ENCODE measurements around the gene KCNJ14. TPM values are rescaled to one million over a fixed set of nuclear protein-coding genes. Genes with fewer than 3 reads are reported as not detected.

The KCNJ14 gene
- polyA plus RNA-seq, 1 of the 3 experiments (the other 2 are of a cell fraction) = 1.2 TPM

DNA sequence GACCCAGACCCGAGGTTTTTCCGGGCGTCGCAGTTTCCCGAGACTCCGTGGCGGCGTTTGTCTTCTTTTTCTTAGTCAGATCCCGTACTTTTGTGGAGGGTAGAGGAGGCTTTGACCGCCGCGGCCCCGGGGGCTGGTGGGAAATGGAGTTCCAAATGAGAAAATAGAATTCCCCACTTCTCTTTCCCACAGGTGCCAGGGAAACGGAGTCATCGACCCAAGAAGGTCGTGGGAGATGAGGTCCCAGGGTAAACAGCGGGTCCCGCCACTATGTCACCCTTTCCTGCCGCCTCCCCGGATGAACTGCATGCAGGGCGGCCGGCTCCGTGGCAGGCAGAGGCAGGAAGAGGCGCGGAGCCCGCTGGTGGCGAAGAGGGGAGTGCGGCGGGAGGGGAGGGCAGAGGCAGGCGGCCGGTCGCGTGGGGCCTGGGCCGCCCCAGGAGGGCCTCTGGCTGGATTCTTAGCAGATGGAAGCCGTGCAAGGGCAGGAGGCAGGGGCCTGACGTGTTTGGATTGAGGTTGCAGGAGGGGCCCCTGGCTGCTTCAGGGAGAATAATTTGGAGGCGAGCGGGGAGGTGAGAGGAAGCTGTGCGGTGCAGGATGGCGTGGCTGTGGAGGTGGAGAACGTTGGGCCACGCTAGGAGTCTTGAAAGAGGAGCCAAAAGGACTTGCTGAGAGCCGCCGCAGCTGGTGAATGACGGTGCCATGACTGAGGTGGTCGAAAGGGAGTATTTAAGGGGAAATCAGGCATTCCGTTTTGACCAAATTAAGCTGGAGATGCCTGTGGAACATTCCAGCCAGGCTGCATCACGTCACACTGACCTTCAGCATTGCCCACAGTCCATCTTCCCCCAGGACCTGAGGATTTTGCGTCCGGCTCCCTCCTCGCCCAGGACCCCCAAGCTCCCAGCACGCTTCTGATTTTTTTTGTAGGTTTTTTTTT is 25.5 kb downstream of the KCNJ14 start:
- CTCF ChIA-PET = interaction anchor here (0.9 to 4.4 kb wide), 2 partner anchors 9 to 103 kb away, joined by 5 to 23 read pairs; no protein-coding TSS in a partner anchor
- TF ChIP-seq GABPA (IDR thresholded peaks at IDR 0.05; ENCODE audit: low read depth) (no peak), EZH2phosphoT487 (IDR thresholded peaks at IDR 0.05; ENCODE audit: borderline replicate concordance, low read depth) (no peak), MXI1 (IDR thresholded peaks at IDR 0.05; ENCODE audit: low read depth, low read length) (no peak), RFX5 (IDR thresholded peaks at IDR 0.05; ENCODE audit: low read length) (no peak), NFIC (IDR thresholded peaks at IDR 0.05; ENCODE audit: borderline replicate concordance) (no peak), MEF2A (IDR thresholded peaks at IDR 0.05; ENCODE audit: borderline replicate concordance, low read depth) (no peak), YY1 (IDR thresholded peaks at IDR 0.05; ENCODE audit: low read depth) (no peak), TCF12 (IDR thresholded peaks at IDR 0.05) (no peak), TEAD4 (IDR thresholded peaks at IDR 0.05; ENCODE audit: borderline replicate concordance, insufficient read depth) (no peak), POLR2AphosphoS5 (IDR thresholded peaks at IDR 0.05; ENCODE audit: low read depth, low read length) (no peak; the same call in 1 of the 2 replicates), RXRA (IDR thresholded peaks at IDR 0.05; ENCODE audit: borderline replicate concordance, low read depth) (no peak), EP300 (IDR thresholded peaks at IDR 0.05; ENCODE audit: borderline replicate concordance in 1 of 2, low read depth in 1 of 2, low read length in 1 of 2) (no peak), FOXJ3 (CRISPR knock-in tag; IDR thresholded peaks at IDR 0.05) (no peak), FOSL2 (IDR thresholded peaks at IDR 0.05; ENCODE audit: borderline replicate concordance, low read depth) (no peak), TAF1 (IDR thresholded peaks at IDR 0.05; ENCODE audit: borderline replicate concordance, low read depth, low read length) (no peak)
- TF ChIP-seq, protein P1, sequence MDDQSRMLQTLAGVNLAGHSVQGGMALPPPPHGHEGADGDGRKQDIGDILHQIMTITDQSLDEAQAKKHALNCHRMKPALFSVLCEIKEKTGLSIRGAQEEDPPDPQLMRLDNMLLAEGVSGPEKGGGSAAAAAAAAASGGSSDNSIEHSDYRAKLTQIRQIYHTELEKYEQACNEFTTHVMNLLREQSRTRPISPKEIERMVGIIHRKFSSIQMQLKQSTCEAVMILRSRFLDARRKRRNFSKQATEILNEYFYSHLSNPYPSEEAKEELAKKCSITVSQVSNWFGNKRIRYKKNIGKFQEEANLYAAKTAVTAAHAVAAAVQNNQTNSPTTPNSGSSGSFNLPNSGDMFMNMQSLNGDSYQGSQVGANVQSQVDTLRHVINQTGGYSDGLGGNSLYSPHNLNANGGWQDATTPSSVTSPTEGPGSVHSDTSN (IDR thresholded peaks at IDR 0.05) = no peak
- Histone ChIP-seq H3K4me3 (ENCODE audit: low read depth in 2 of 2, low read length in 1 of 2) (no peak overlapping the region), H3K36me3 (replicated peaks in 1 of 2; ENCODE audit: control insufficient read depth in 1 of 2, insufficient read depth in 2 of 2, low read length in 1 of 2) (peaks cover 7 to 34% of the 10 kb centered on the region in 2 experiments), H3F3A (replicated peaks; ENCODE audit: insufficient read depth) (peaks cover 22% of the 10 kb centered on the region), H4K20me1 (ENCODE audit: insufficient read depth) (peaks cover 9% of the 10 kb centered on the region), H3K27ac (ENCODE audit: low read depth in 2 of 2, low read length in 1 of 2) (no peak overlapping the region), H3K4me1 (ENCODE audit: control insufficient read depth in 1 of 2, insufficient read depth in 2 of 2, low read depth in 1 of 2, low read length in 1 of 2) (peaks cover 7 to 11% of the 10 kb centered on the region in 2 experiments; a peak in 3 of 4 replicates), H3K9ac (no peak overlapping the region), H3K79me2 (ENCODE audit: insufficient read depth) (no peaks in the 10 kb centered on the region), H3K27me3 (ENCODE audit: insufficient read depth) (no peaks in the 10 kb centered on the region), H3K4me2 (no peak overlapping the region), H3K9me3 (no peaks in the 10 kb centered on the region), H3K9me2 (no peaks in the 10 kb centered on the region), H2AFZ (ENCODE audit: low read depth) (no peak overlapping the region)
- DNase-seq = no peak
- 94% methylated on average over 52 of the region's 52 CpGs for WGBS (ENCODE audit: low lambda C conversion rate)
- POLR2A ChIA-PET = interaction anchor here (1.4 kb wide), 1 partner anchor 9 kb away, joined by 6 read pairs; no protein-coding TSS in a partner anchor

Measured in SK-N-SH (cell line).